Measurements from ENCODE around the gene WDR76. TPM values are rescaled to one million over a fixed set of nuclear protein-coding genes. Genes with fewer than 3 reads are reported as not detected.

WDR76 gene
- total and polyA plus RNA-seq, 7 donors: 1.2 to 11.6 (median 8.9) TPM

DNA sequence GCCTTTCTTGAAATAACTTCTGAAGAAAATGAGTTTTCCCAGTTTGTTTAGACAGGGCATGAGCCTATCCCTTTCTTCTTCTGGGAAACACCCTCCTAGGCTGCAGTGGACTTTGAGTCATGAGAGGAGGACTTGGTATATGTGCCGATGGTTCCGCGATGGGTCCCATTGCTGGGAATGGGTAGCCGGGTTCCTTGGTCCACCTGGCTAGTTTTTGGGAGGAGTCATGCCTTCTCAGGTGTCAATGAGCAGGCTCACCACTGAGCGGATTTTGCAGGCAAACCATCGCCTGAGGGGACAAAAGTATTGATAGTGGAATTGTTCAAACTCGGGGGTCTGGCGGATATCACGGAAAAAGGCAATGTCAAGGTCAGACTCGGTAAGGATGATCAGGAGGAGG, 46.8 kb downstream of the WDR76 start:
- Histone ChIP-seq H3K27me3 (no peaks in the 10 kb centered on the region), H3K4me1 (peaks cover 0 to 9% (median 0%) of the 10 kb centered on the region in 4 donors), H3K27ac (no peak overlapping the region), H3K36me3 (no peaks in the 10 kb centered on the region), H3K9me3 (no peaks in the 10 kb centered on the region), H3K4me3 (no peak overlapping the region)
- WGBS, 2 donors: 95 to 96% methylated on average over 10 of the region's 10 CpGs
- intact Hi-C loops (cut with DNase I): loop anchor here (5.0 kb wide), 1 partner anchor 349 kb away; no protein-coding TSS in a partner anchor
- DNase-seq: no peak
- TF ChIP-seq, protein P1, sequence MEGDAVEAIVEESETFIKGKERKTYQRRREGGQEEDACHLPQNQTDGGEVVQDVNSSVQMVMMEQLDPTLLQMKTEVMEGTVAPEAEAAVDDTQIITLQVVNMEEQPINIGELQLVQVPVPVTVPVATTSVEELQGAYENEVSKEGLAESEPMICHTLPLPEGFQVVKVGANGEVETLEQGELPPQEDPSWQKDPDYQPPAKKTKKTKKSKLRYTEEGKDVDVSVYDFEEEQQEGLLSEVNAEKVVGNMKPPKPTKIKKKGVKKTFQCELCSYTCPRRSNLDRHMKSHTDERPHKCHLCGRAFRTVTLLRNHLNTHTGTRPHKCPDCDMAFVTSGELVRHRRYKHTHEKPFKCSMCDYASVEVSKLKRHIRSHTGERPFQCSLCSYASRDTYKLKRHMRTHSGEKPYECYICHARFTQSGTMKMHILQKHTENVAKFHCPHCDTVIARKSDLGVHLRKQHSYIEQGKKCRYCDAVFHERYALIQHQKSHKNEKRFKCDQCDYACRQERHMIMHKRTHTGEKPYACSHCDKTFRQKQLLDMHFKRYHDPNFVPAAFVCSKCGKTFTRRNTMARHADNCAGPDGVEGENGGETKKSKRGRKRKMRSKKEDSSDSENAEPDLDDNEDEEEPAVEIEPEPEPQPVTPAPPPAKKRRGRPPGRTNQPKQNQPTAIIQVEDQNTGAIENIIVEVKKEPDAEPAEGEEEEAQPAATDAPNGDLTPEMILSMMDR (IDR thresholded peaks at IDR 0.05): no peak
- TF ChIP-seq EP300 (IDR thresholded peaks at IDR 0.05): no peak
- no peak for TF ChIP-seq POLR2A (IDR thresholded peaks at IDR 0.05)
- TF ChIP-seq POLR2AphosphoS5 (IDR thresholded peaks at IDR 0.05): no peak

DNA sequence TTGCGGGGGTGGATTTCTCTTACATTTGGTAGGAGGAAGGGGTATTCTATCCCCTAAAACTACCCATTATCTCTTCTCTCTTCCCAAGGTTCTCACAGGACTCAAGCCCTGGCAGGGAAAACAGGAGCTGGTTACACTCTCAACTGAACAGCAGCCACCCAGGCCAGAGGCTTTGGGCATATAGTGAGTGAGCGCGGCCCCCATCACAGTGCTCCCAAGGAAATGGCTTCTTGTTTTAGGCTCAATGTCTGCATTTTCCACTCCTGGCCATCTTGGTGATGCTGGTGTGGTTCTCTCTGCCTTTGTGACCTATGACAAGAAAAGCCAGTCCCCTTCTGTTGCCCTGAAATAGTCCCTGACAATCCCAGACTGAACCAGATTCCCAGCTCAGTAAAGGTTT, 50.1 kb downstream of the WDR76 start:
- peaks cover 0 to 4% (median 0%) of the 10 kb centered on the region in 4 donors for H3K4me1 ChIP-seq
- DNase-seq: no peak
- H3K4me3 ChIP-seq: no peak overlapping the region
- WGBS, 2 donors: 84 to 99% methylated on average over 3 of the region's 3 CpGs
- intact Hi-C loops (cut with DNase I): no loop called here
- no peaks in the 10 kb centered on the region for H3K27me3 ChIP-seq
- H3K27ac ChIP-seq: no peak overlapping the region
- TF ChIP-seq, protein P1 (IDR thresholded peaks at IDR 0.05): no peak
- no peak for TF ChIP-seq POLR2A (IDR thresholded peaks at IDR 0.05)
- TF ChIP-seq POLR2AphosphoS5 (IDR thresholded peaks at IDR 0.05): no peak
- no peak for TF ChIP-seq EP300 (IDR thresholded peaks at IDR 0.05)
- peaks cover 0 to 3% (median 0%) of the 10 kb centered on the region in 4 donors for H3K36me3 ChIP-seq
- H3K9me3 ChIP-seq: no peaks in the 10 kb centered on the region

DNA sequence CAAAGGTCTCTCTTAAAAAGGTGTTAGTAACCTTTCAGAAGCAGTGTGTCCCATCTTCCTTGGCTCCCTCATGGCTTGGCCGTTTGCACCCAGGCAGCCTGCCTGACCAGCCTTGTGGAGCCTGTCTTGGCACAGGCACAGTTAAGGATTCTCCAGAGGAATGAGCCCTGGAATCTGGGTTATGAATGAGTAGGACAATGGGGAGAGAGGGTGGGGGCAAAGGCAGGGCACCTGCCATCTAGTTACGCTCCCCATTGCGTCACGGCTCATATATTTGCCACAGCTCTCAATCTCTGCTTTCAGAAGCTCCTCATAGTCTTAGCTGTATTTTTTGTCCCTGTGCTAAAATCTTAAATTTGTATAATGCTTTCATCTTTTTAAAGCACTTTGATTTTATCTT, 50.6 kb downstream of the WDR76 start:
- Histone ChIP-seq H3K4me3 (no peak overlapping the region), H3K36me3 (peaks cover 0 to 3% (median 0%) of the 10 kb centered on the region in 4 donors), H3K4me1 (no peaks in the 10 kb centered on the region), H3K27ac (no peak overlapping the region), H3K27me3 (no peaks in the 10 kb centered on the region), H3K9me3 (no peaks in the 10 kb centered on the region)
- intact Hi-C loops (cut with DNase I): no loop called here
- DNase-seq: no peak
- WGBS, 2 donors: 92 to 93% methylated on average over 4 of the region's 4 CpGs
- TF ChIP-seq EP300 (IDR thresholded peaks at IDR 0.05): no peak
- TF ChIP-seq, protein P1 (IDR thresholded peaks at IDR 0.05): no peak
- no peak for TF ChIP-seq POLR2A (IDR thresholded peaks at IDR 0.05)
- TF ChIP-seq POLR2AphosphoS5 (IDR thresholded peaks at IDR 0.05): no peak

DNA sequence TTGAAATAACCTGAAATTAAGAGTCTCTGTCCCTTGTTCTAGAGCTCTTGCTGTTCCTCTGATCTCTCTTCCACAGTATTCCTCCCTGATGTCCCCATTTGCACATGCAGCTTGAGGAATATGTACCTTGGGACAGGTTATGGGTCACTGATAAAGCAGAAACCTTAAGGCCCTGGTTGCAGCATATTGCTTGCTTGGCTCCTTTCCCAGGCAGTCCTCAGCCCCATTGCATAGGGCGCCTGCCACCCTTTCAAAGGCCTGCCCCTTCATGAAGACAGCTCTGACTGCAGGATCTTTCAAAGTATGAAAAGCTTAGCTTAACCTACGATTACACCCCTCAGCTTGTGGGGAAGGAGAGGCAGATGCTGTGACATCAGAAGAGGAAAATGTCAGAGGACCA, 51.6 kb downstream of the WDR76 start:
- Histone ChIP-seq H3K9me3 (no peaks in the 10 kb centered on the region), H3K36me3 (peaks cover 0 to 3% (median 0%) of the 10 kb centered on the region in 4 donors), H3K4me3 (no peak overlapping the region), H3K27ac (no peak overlapping the region), H3K4me1 (no peaks in the 10 kb centered on the region), H3K27me3 (no peaks in the 10 kb centered on the region)
- intact Hi-C loops (cut with DNase I): no loop called here
- WGBS, 2 donors: 92 to 93% methylated on average over 2 of the region's 2 CpGs
- TF ChIP-seq POLR2A (IDR thresholded peaks at IDR 0.05) (no peak), POLR2AphosphoS5 (IDR thresholded peaks at IDR 0.05) (no peak), EP300 (IDR thresholded peaks at IDR 0.05) (no peak)
- TF ChIP-seq, protein P1 (IDR thresholded peaks at IDR 0.05): no peak
- DNase-seq: no peak

Data from sigmoid colon (tissue), 7 donors.